Astrocyte (in vitro differentiated cells and primary cell): ENCODE data around the gene UFD1. TPM values are rescaled to one million over a fixed set of nuclear protein-coding genes. Genes with fewer than 3 reads are reported as not detected.

Source experiments
- DNase-seq: peaks from one replicate; pipeline ENCODE4 v3.0.0-alpha.2; 2010; ENCODE audit warnings: low read depth
- FAIRE-seq: peaks from 2 replicates; lab custom pipeline; 2011; peaks lifted over from hg19 to GRCh38; lab: Jason Lieb, UNC
- H2AFZ ChIP-seq: 2 replicates; pipeline ENCODE4 v1.6.0; 2012; ENCODE audit warnings: low read depth, low read length, inconsistent platforms
- H3K27ac ChIP-seq: 2 replicates; pipeline ENCODE4 v1.5.1; 2011; ENCODE audit warnings: low read depth, low read length, inconsistent platforms
- H3K27me3 ChIP-seq: 2 replicates; pipeline ENCODE4 v1.6.0; 2011; ENCODE audit warnings: low read length, inconsistent platforms; ENCODE audit not compliant: insufficient read depth
- H3K36me3 ChIP-seq: 2 replicates; pipeline ENCODE4 v1.5.1; 2011; ENCODE audit warnings: low read length, inconsistent platforms; ENCODE audit not compliant: insufficient read depth
- H3K4me1 ChIP-seq: 2 replicates; pipeline ENCODE4 v1.5.1; 2011; ENCODE audit warnings: low read length, inconsistent platforms; ENCODE audit not compliant: insufficient read depth
- H3K4me2 ChIP-seq: 2 replicates; pipeline ENCODE4 v1.6.0; 2012; ENCODE audit warnings: low read length, inconsistent platforms
- H3K4me3 ChIP-seq: 2 replicates; pipeline ENCODE4 v1.5.1; 2011; ENCODE audit warnings: low read depth, mild to moderate bottlenecking, low read length, inconsistent platforms; ENCODE audit not compliant: insufficient read depth
- H3K79me2 ChIP-seq: 2 replicates; pipeline ENCODE4 v1.6.0; 2012; ENCODE audit warnings: mild to moderate bottlenecking, low read length, inconsistent platforms; ENCODE audit not compliant: insufficient read depth
- H3K9ac ChIP-seq: 2 replicates; pipeline ENCODE4 v1.6.0; 2012; ENCODE audit warnings: mild to moderate bottlenecking, low read length, inconsistent platforms
- H3K9me3 ChIP-seq: 2 replicates; pipeline ENCODE4 v1.5.1; 2012; ENCODE audit warnings: low read depth, mild to moderate bottlenecking, low read length, inconsistent platforms; ENCODE audit not compliant: insufficient read depth
- H4K20me1 ChIP-seq: 2 replicates; pipeline ENCODE4 v1.6.0; 2012; ENCODE audit warnings: low read length, inconsistent platforms; ENCODE audit not compliant: insufficient read depth
- H3K27ac Mint-ChIP-seq: one replicate; pipeline ENCODE4 v1.8.0; 2021; ENCODE audit warnings: mild to moderate bottlenecking, mixed read lengths; ENCODE audit not compliant: unreplicated experiment
- H3K27me3 Mint-ChIP-seq: one replicate; pipeline ENCODE4 v1.8.0; 2021; ENCODE audit warnings: low read depth, mixed read lengths; ENCODE audit not compliant: unreplicated experiment
- H3K36me3 Mint-ChIP-seq: one replicate; pipeline ENCODE4 v1.8.0; 2021; ENCODE audit warnings: low read depth, mixed read lengths; ENCODE audit not compliant: unreplicated experiment
- H3K4me1 Mint-ChIP-seq: one replicate; pipeline ENCODE4 v1.8.0; 2021; ENCODE audit warnings: low read depth, mixed read lengths; ENCODE audit not compliant: unreplicated experiment
- H3K4me3 Mint-ChIP-seq: one replicate; pipeline ENCODE4 v1.8.0; 2021; ENCODE audit warnings: mild to moderate bottlenecking, moderate library complexity, mixed read lengths; ENCODE audit not compliant: unreplicated experiment
- H3K9me3 Mint-ChIP-seq: one replicate; pipeline ENCODE4 v1.8.0; 2021; ENCODE audit warnings: mild to moderate bottlenecking, mixed read lengths; ENCODE audit not compliant: unreplicated experiment
- EZH2 ChIP-seq: IDR thresholded peaks from 2 replicates; pipeline ENCODE4 v1.6.1; 2012; ENCODE audit warnings: mild to moderate bottlenecking, low read length, inconsistent platforms; ENCODE audit not compliant: insufficient read depth
- total RNA-seq: library from RNA; stranded (reverse); gene quantifications from 2 replicates; pipeline ENCODE4 v1.2.1, GENCODE V29; 2021
- TF ChIP-seq, protein P1 (sequence below): IDR thresholded peaks from 2 replicates; pipeline ENCODE4 v1.5.1; 2011; ENCODE audit warnings: low read depth, mild to moderate bottlenecking, inconsistent platforms, low read length, moderate library complexity; ENCODE audit not compliant: insufficient read depth

UFD1 gene
- total RNA-seq, 1 donor from 2014 or later = 105 TPM

DNA sequence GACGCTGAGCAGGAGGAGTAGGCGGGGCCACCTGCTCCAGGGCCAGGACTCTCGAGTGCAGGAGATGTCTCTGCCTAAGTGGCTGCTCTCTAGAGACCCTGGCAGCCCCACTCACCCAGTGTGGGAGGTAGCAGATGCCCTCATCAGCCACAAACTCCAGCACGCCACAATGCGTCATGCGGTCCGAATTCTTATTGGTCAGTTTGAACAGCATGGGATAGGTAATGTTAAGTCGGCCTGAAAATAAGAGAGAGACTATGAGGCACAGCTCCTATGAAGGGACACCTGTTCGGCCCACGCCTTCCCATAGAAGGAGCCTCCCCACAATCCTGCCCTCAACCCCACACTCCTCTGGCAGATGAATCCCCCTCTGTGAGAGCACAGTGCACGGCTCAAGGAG is 7.4 kb downstream of the UFD1 start:
- no peak overlapping the region for H3K4me3 ChIP-seq
- TF ChIP-seq, protein P1, sequence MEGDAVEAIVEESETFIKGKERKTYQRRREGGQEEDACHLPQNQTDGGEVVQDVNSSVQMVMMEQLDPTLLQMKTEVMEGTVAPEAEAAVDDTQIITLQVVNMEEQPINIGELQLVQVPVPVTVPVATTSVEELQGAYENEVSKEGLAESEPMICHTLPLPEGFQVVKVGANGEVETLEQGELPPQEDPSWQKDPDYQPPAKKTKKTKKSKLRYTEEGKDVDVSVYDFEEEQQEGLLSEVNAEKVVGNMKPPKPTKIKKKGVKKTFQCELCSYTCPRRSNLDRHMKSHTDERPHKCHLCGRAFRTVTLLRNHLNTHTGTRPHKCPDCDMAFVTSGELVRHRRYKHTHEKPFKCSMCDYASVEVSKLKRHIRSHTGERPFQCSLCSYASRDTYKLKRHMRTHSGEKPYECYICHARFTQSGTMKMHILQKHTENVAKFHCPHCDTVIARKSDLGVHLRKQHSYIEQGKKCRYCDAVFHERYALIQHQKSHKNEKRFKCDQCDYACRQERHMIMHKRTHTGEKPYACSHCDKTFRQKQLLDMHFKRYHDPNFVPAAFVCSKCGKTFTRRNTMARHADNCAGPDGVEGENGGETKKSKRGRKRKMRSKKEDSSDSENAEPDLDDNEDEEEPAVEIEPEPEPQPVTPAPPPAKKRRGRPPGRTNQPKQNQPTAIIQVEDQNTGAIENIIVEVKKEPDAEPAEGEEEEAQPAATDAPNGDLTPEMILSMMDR = no peak
- no peak for TF ChIP-seq EZH2
- peaks cover 10% of the 10 kb centered on the region for H3K4me1 Mint-ChIP-seq
- no peak overlapping the region for H3K4me2 ChIP-seq
- peaks cover 80% of the 10 kb centered on the region for H4K20me1 ChIP-seq
- no peak overlapping the region for H3K9ac ChIP-seq
- H3K9me3 ChIP-seq = no peaks in the 10 kb centered on the region
- no peaks in the 10 kb centered on the region for H3K4me1 ChIP-seq
- FAIRE-seq (no peak), DNase-seq (no peak)
- H3K27me3 ChIP-seq = no peaks in the 10 kb centered on the region
- peaks cover 51% of the 10 kb centered on the region for H3K79me2 ChIP-seq
- no peak overlapping the region for H3K27ac ChIP-seq
- no peak overlapping the region for H3K4me3 Mint-ChIP-seq
- no peaks in the 10 kb centered on the region for H3K27me3 Mint-ChIP-seq
- peaks cover 42% of the 10 kb centered on the region for H3K36me3 ChIP-seq
- H2AFZ ChIP-seq = no peak overlapping the region
- peaks cover 23% of the 10 kb centered on the region for H3K36me3 Mint-ChIP-seq
- no peak overlapping the region for H3K27ac Mint-ChIP-seq
- H3K9me3 Mint-ChIP-seq = no peaks in the 10 kb centered on the region

DNA sequence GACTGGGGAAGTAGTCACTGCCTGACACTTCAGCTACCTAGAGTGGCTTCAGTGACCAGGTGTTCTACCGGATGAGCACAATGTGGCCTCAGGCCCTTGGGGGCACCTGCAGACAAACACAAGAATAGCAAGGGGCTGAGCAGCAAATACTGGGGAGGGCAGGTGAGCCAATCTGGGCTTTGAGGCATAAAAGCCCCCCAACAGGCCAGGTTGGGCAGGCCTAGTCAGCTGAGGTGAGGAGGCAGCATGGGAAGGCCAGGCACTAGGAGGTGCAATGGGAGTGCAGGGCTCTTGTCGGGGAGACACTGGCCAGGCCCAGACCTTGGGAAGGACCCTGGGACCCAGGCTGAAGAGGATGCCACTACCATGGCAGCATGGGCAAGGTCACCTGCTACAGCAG is 9.0 kb downstream of the UFD1 start:
- no peak for FAIRE-seq
- H3K9ac ChIP-seq = no peak overlapping the region
- H3K36me3 ChIP-seq = peaks cover 38% of the 10 kb centered on the region

DNA sequence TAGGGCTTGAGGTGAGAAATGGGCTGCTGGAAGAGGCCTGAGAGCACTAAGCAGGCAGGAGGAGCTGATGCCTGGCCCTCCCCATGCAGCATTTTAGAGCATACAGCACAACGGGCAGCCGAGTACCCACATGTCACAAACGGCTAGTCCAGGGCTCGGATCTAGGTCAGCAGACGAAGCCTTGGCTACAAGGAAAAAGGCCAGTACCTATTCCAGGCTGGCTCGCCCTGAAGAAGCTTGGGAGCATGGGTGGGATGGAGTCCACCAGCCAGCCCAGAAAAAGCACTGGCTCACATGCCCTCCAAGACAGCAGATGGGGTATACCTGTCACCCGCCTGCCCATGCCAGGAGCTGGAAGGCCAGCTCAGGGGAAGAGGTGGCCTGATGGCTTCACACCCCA is 9.6 kb downstream of the UFD1 start:
- H3K9me3 Mint-ChIP-seq = no peaks in the 10 kb centered on the region
- no peak for DNase-seq
- TF ChIP-seq EZH2 = no peak
- TF ChIP-seq, protein P1 = no peak
- H3K27me3 Mint-ChIP-seq = no peaks in the 10 kb centered on the region
- Histone ChIP-seq H4K20me1 (peaks cover 76% of the 10 kb centered on the region), H3K9ac (no peak overlapping the region), H3K4me2 (no peak overlapping the region), H3K36me3 (peaks cover 39% of the 10 kb centered on the region), H3K27me3 (no peaks in the 10 kb centered on the region), H3K27ac (no peak overlapping the region), H3K79me2 (peaks cover 29% of the 10 kb centered on the region), H3K4me1 (no peaks in the 10 kb centered on the region), H3K9me3 (no peaks in the 10 kb centered on the region), H2AFZ (no peak overlapping the region), H3K4me3 (no peak overlapping the region)
- H3K27ac Mint-ChIP-seq = no peak overlapping the region
- FAIRE-seq = no peak
- H3K4me3 Mint-ChIP-seq = no peak overlapping the region
- no peaks in the 10 kb centered on the region for H3K4me1 Mint-ChIP-seq
- peaks cover 23% of the 10 kb centered on the region for H3K36me3 Mint-ChIP-seq

More for the DNA sequence above, 9.0 kb downstream of the UFD1 start:
- H3K79me2 ChIP-seq = peaks cover 35% of the 10 kb centered on the region
- H3K4me1 Mint-ChIP-seq = no peaks in the 10 kb centered on the region
- H3K4me1 ChIP-seq = no peaks in the 10 kb centered on the region
- H3K4me3 Mint-ChIP-seq = no peak overlapping the region
- H3K36me3 Mint-ChIP-seq = peaks cover 23% of the 10 kb centered on the region
- no peak overlapping the region for H3K4me2 ChIP-seq
- TF ChIP-seq, protein P1 = no peak
- TF ChIP-seq EZH2 = no peak
- no peaks in the 10 kb centered on the region for H3K27me3 ChIP-seq
- no peaks in the 10 kb centered on the region for H3K9me3 Mint-ChIP-seq
- no peak overlapping the region for H3K27ac Mint-ChIP-seq
- H2AFZ ChIP-seq = no peak overlapping the region
- DNase-seq = no peak
- H3K27me3 Mint-ChIP-seq = no peaks in the 10 kb centered on the region
- H4K20me1 ChIP-seq = peaks cover 76% of the 10 kb centered on the region
- no peaks in the 10 kb centered on the region for H3K9me3 ChIP-seq
- no peak overlapping the region for H3K27ac ChIP-seq
- H3K4me3 ChIP-seq = no peak overlapping the region
